Caco-2 (cell line): ENCODE data around the gene PGM2. TPM values are rescaled to one million over a fixed set of nuclear protein-coding genes. Genes with fewer than 3 reads are reported as not detected.

Experiments used
- BruUV-seq: library from RNA; stranded (reverse); fragments of 400-500 nt; replicated peaks from 2 replicates; lab custom pipeline; 2021; lab: Mats Ljungman, UMichigan
- CTCF ChIA-PET: fragments of 300-600 bp; sonication (Branson Sonifier 250); formaldehyde crosslinking; loops from one replicate; lab custom pipeline; 2022; ENCODE audit warnings: antibody characterized with exemption; lab: Charles Lee
- POLR2A ChIA-PET: fragments of 300-600 bp; sonication (Branson Sonifier 250); formaldehyde crosslinking; loops from one replicate; lab custom pipeline; 2022; ENCODE audit warnings: antibody characterized with exemption; lab: Charles Lee
- DNase-seq, 2 experiments: peaks; one replicate each; pipeline versions ENCODE4 v3.0.0 to v3.0.0-alpha.2; 2020 to 2022
- H3K27me3 ChIP-seq: replicated peaks from 2 replicates; pipeline ENCODE4 v1.6.0; 2011; ENCODE audit warnings: low read length; ENCODE audit not compliant: control insufficient read depth, insufficient read depth
- H3K36me3 ChIP-seq: 2 replicates; pipeline ENCODE4 v1.5.1; 2011; ENCODE audit warnings: low read length; ENCODE audit not compliant: control insufficient read depth, insufficient read depth
- H3K4me1 ChIP-seq: fragments of 250-450 bp; sonication (Bioruptor Pico); 2 replicates; pipeline ENCODE4 v1.5.1; 2020; ENCODE audit warnings: mild to moderate bottlenecking
- H3K4me3 ChIP-seq: 2 replicates; pipeline ENCODE4 v1.5.1; 2011; ENCODE audit warnings: low read depth, mild to moderate bottlenecking, control low read depth, low read length
- H3K9me3 ChIP-seq: fragments of 250-450 bp; sonication (Bioruptor Pico); 2 replicates; pipeline ENCODE4 v1.5.1; 2020; ENCODE audit warnings: mild to moderate bottlenecking, moderate library complexity
- H3K27ac Mint-ChIP-seq: one replicate; pipeline ENCODE4 v1.8.0; 2022; ENCODE audit warnings: mixed read lengths; ENCODE audit not compliant: unreplicated experiment
- H3K27me3 Mint-ChIP-seq: one replicate; pipeline ENCODE4 v1.8.0; 2022; ENCODE audit warnings: mixed read lengths; ENCODE audit not compliant: insufficient read depth, unreplicated experiment
- H3K36me3 Mint-ChIP-seq: one replicate; pipeline ENCODE4 v1.8.0; 2022; ENCODE audit warnings: mild to moderate bottlenecking, mixed read lengths; ENCODE audit not compliant: insufficient read depth, unreplicated experiment
- H3K4me1 Mint-ChIP-seq: one replicate; pipeline ENCODE4 v1.8.0; 2022; ENCODE audit warnings: low read depth, mixed read lengths; ENCODE audit not compliant: unreplicated experiment
- H3K4me3 Mint-ChIP-seq: one replicate; pipeline ENCODE4 v1.8.0; 2022; ENCODE audit warnings: mild to moderate bottlenecking, moderate library complexity, mixed read lengths; ENCODE audit not compliant: unreplicated experiment
- H3K9me3 Mint-ChIP-seq: one replicate; pipeline ENCODE4 v1.8.0; 2022; ENCODE audit warnings: mixed read lengths; ENCODE audit not compliant: unreplicated experiment
- CTCF ChIP-seq, 2 experiments: fragments of 200-600 bp in 1 of 2; IDR thresholded peaks; 1 replicate in 1 of 2; 2 replicates in 1 of 2; pipeline versions ENCODE4 v1.5.1 to v1.8.0; 2011 to 2022; ENCODE audit warnings: antibody characterized with exemption in 1 of 2, control low read depth in 1 of 2, inconsistent platforms in 1 of 2, low read depth in 1 of 2, low read length in 1 of 2, mild to moderate bottlenecking in 1 of 2, moderate library complexity in 1 of 2; ENCODE audit not compliant: insufficient read depth in 1 of 2, severe bottlenecking in 1 of 2, unreplicated experiment in 1 of 2
- intact Hi-C: fragments of 100-400 bp; cut with micrococcal nuclease; formaldehyde crosslinking; loops from one replicate; pipeline ENCODE4 v1.10.0; 2022; ENCODE audit not compliant: unreplicated experiment
- total RNA-seq: library from RNA; stranded (reverse); gene quantifications from 2 replicates; pipeline ENCODE4 v1.2.3, GENCODE V29; 2022

Gene PGM2
- total RNA-seq, 1 experiment from 2014 or later: 33.4 TPM

GRCh38 chr4:37895271-37895670 is 68.8 kb downstream of the PGM2 start:
- BruUV-seq: no TSS peak
- TF ChIP-seq CTCF (IDR thresholded peaks at IDR 0.05; ENCODE audit: insufficient read depth in 1 of 2, low read depth in 1 of 2, low read length in 1 of 2, severe bottlenecking in 1 of 2, unreplicated experiment in 1 of 2): no peak
- Histone ChIP-seq H3K36me3 (no peaks in the 10 kb centered on the region), H3K9me3 (no peaks in the 10 kb centered on the region), H3K27me3 (no peaks in the 10 kb centered on the region), H3K4me3 (no peak overlapping the region), H3K4me1 (no peaks in the 10 kb centered on the region)
- POLR2A ChIA-PET: no interaction called here
- H3K27ac Mint-ChIP-seq: no peak overlapping the region
- H3K36me3 Mint-ChIP-seq: no peaks in the 10 kb centered on the region
- peaks cover 14% of the 10 kb centered on the region for H3K27me3 Mint-ChIP-seq
- H3K9me3 Mint-ChIP-seq: peaks cover 12% of the 10 kb centered on the region
- DNase-seq: no peak
- CTCF ChIA-PET: no interaction called here
- H3K4me1 Mint-ChIP-seq: peaks cover 6% of the 10 kb centered on the region
- intact Hi-C loops: no loop called here
- no peak overlapping the region for H3K4me3 Mint-ChIP-seq

GRCh38 chr4:37896206-37896860 is 69.8 kb downstream of the PGM2 start:
- no TSS peak for BruUV-seq
- H3K27me3 ChIP-seq: no peaks in the 10 kb centered on the region

GRCh38 chr4:37902212-37902611 is 75.7 kb downstream of the PGM2 start:
- no peak for TF ChIP-seq CTCF (IDR thresholded peaks at IDR 0.05; ENCODE audit: insufficient read depth in 1 of 2, low read depth in 1 of 2, low read length in 1 of 2, severe bottlenecking in 1 of 2, unreplicated experiment in 1 of 2)
- ChIA-PET POLR2A (interaction anchor here (0.6 kb wide), 1 partner anchor 24 kb away, joined by 3 read pairs; no protein-coding TSS in a partner anchor), CTCF (no interaction called here)
- no peaks in the 10 kb centered on the region for H3K36me3 Mint-ChIP-seq
- H3K36me3 ChIP-seq: no peaks in the 10 kb centered on the region
- intact Hi-C loops: no loop called here
- no TSS peak for BruUV-seq
- no peak overlapping the region for H3K4me3 Mint-ChIP-seq
- no peak for DNase-seq
- no peaks in the 10 kb centered on the region for H3K9me3 ChIP-seq
- H3K27ac Mint-ChIP-seq: no peak overlapping the region
- no peaks in the 10 kb centered on the region; the same call in 1 of the 2 replicates for H3K4me1 ChIP-seq
- peaks cover 6% of the 10 kb centered on the region for H3K4me1 Mint-ChIP-seq
- H3K4me3 ChIP-seq: no peak overlapping the region
- H3K27me3 ChIP-seq: no peaks in the 10 kb centered on the region
- peaks cover 5% of the 10 kb centered on the region for H3K27me3 Mint-ChIP-seq
- H3K9me3 Mint-ChIP-seq: peaks cover 14% of the 10 kb centered on the region

More at GRCh38 chr4:37896206-37896860, 69.8 kb downstream of the PGM2 start:
- Histone ChIP-seq H3K9me3 (no peaks in the 10 kb centered on the region), H3K36me3 (no peaks in the 10 kb centered on the region), H3K4me1 (no peaks in the 10 kb centered on the region), H3K4me3 (no peak overlapping the region)
- no peaks in the 10 kb centered on the region for H3K36me3 Mint-ChIP-seq
- H3K27me3 Mint-ChIP-seq: peaks cover 14% of the 10 kb centered on the region
- no peak overlapping the region for H3K4me3 Mint-ChIP-seq
- ChIA-PET CTCF (no interaction called here), POLR2A (no interaction called here)
- peaks cover 6% of the 10 kb centered on the region for H3K4me1 Mint-ChIP-seq
- peaks cover 14% of the 10 kb centered on the region for H3K9me3 Mint-ChIP-seq
- intact Hi-C loops: no loop called here
- no peak for DNase-seq
- H3K27ac Mint-ChIP-seq: no peak overlapping the region
- TF ChIP-seq CTCF (IDR thresholded peaks at IDR 0.05; ENCODE audit: insufficient read depth in 1 of 2, low read depth in 1 of 2, low read length in 1 of 2, severe bottlenecking in 1 of 2, unreplicated experiment in 1 of 2): no peak
